22Rv1 (cell line): ENCODE data around the gene BIRC7.

Experiments
- CTCF ChIP-seq: fragments of 450-650 bp; IDR thresholded peaks from 2 replicates; pipeline ENCODE4 v1.5.1; 2017; ENCODE audit warnings: mild to moderate bottlenecking
- ZFX ChIP-seq: fragments of 450-650 bp; IDR thresholded peaks from 2 replicates; pipeline ENCODE4 v1.6.1; 2017; ENCODE audit warnings: antibody characterized with exemption, borderline replicate concordance

GRCh38 chr20:63189846-63190559, 45.7 kb upstream of the BIRC7 start:
- TF ChIP-seq CTCF = no peak
- no peak for TF ChIP-seq ZFX
